Esophagus squamous epithelium (tissue), 4 donors: ENCODE results near the gene ERC2.

Source experiments
- CTCF ChIP-seq, 6 experiments: fragments of 450-650 bp in 4 of 6; fragments of 200-600 bp in 2 of 6; sonication (generic) in 2 of 6; IDR thresholded peaks; one replicate each; pipeline ENCODE4 v1.5.1; 2016 to 2019; ENCODE audit warnings: antibody characterized with exemption in 6 of 6, mild to moderate bottlenecking in 4 of 6, moderate library complexity in 4 of 6
- POLR2A ChIP-seq, 4 donors: fragments of 450-650 bp; IDR thresholded peaks; one replicate each; pipeline ENCODE4 v1.6.1; 2017; ENCODE audit warnings: antibody characterized with exemption in 4 of 4, mild to moderate bottlenecking in 4 of 4, moderate library complexity in 3 of 4

GRCh38 chr3:56113908-56114307, 354.4 kb downstream of the ERC2 start:
- TF ChIP-seq CTCF (IDR thresholded peaks at IDR 0.05) (no peak), POLR2A (IDR thresholded peaks at IDR 0.05) (no peak)
